Neural cell (in vitro differentiated cells): ENCODE measurements around the gene XKR3. TPM values are rescaled to one million over a fixed set of nuclear protein-coding genes. Genes with fewer than 3 reads are reported as not detected.

Experiments
- H2AFZ ChIP-seq: fragments of 200-600, 300-800 bp; sonication (generic), shearing (Covaris generic); 2 replicates; pipeline ENCODE4 v1.6.0; 2014; ENCODE audit warnings: low read depth, mild to moderate bottlenecking, antibody characterized with exemption, low read length, moderate library complexity
- H3F3A ChIP-seq: fragments of 200-600 bp; shearing (Covaris generic); 2 replicates; pipeline ENCODE4 v1.6.1; 2016; ENCODE audit warnings: mild to moderate bottlenecking, moderate library complexity, mixed read lengths, antibody characterized with exemption, low read length; ENCODE audit not compliant: insufficient read depth, poor library complexity, severe bottlenecking
- H3K27ac ChIP-seq: fragments of 200-600, 300-800 bp; sonication (generic), shearing (Covaris generic); 2 replicates; pipeline ENCODE4 v1.5.1; 2014; ENCODE audit warnings: mild to moderate bottlenecking, low read length, moderate library complexity
- H3K27me3 ChIP-seq: fragments of 300-800, 200-600 bp; sonication (generic), shearing (Covaris generic); 2 replicates; pipeline ENCODE4 v1.6.0; 2014; ENCODE audit warnings: mild to moderate bottlenecking, low read depth, low read length, moderate library complexity; ENCODE audit not compliant: insufficient read depth
- H3K36me3 ChIP-seq: fragments of 300-800, 200-600 bp; sonication (generic), shearing (Covaris generic); 2 replicates; pipeline ENCODE4 v1.5.1; 2014; ENCODE audit warnings: mild to moderate bottlenecking, antibody characterized with exemption, low read length, moderate library complexity; ENCODE audit not compliant: insufficient read depth
- H3K4me2 ChIP-seq: fragments of 300-800, 200-600 bp; sonication (generic), shearing (Covaris generic); 2 replicates; pipeline ENCODE4 v1.6.0; 2014; ENCODE audit warnings: mild to moderate bottlenecking, low read length
- H3K4me3 ChIP-seq: fragments of 300-800, 200-600 bp; sonication (generic), shearing (Covaris generic); 2 replicates; pipeline ENCODE4 v1.5.1; 2014; ENCODE audit warnings: mild to moderate bottlenecking, low read length, moderate library complexity
- H3K79me2 ChIP-seq: fragments of 200-600 bp; shearing (Covaris generic); replicated peaks from 2 replicates; pipeline ENCODE4 v1.6.0; 2014; ENCODE audit warnings: mild to moderate bottlenecking, low read length, moderate library complexity; ENCODE audit not compliant: insufficient read depth
- H3K9ac ChIP-seq: fragments of 300-800, 200-600 bp; sonication (generic), shearing (Covaris generic); 2 replicates; pipeline ENCODE4 v1.6.1; 2016; ENCODE audit warnings: mild to moderate bottlenecking, low read length, mixed read lengths
- H3K9me2 ChIP-seq: fragments of 200-600 bp; shearing (Covaris generic); 2 replicates; pipeline ENCODE4 v1.6.1; 2016; ENCODE audit warnings: mild to moderate bottlenecking, low read length, mixed read lengths; ENCODE audit not compliant: insufficient read depth
- H3K9me3 ChIP-seq: fragments of 200-600, 300-800 bp; sonication (generic), shearing (Covaris generic); 2 replicates; pipeline ENCODE4 v1.6.1; 2016; ENCODE audit warnings: mild to moderate bottlenecking, mixed run types, low read length, moderate library complexity, mixed read lengths
- H4K20me1 ChIP-seq: fragments of 200-600 bp; shearing (Covaris generic); 2 replicates; pipeline ENCODE4 v1.6.1; 2016; ENCODE audit warnings: mild to moderate bottlenecking, mixed run types; ENCODE audit not compliant: insufficient read depth
- CTCF ChIP-seq: fragments of 450-650 bp; IDR thresholded peaks from 2 replicates; pipeline ENCODE4 v1.5.1; 2014; ENCODE audit warnings: antibody characterized with exemption, mild to moderate bottlenecking, moderate library complexity; ENCODE audit not compliant: poor library complexity, severe bottlenecking
- EP300 ChIP-seq: fragments of 450-650 bp; conservative IDR thresholded peaks from 2 replicates; pipeline ENCODE4 v1.6.1; 2014; ENCODE audit warnings: antibody characterized with exemption, mild to moderate bottlenecking, moderate library complexity; ENCODE audit not compliant: poor library complexity, severe bottlenecking
- MXI1 ChIP-seq: fragments of 450-650 bp; conservative IDR thresholded peaks from 2 replicates; pipeline ENCODE4 v1.6.1; 2014; ENCODE audit warnings: antibody characterized with exemption, mild to moderate bottlenecking; ENCODE audit not compliant: poor library complexity, severe bottlenecking
- RAD21 ChIP-seq: fragments of 450-650 bp; conservative IDR thresholded peaks from 2 replicates; pipeline ENCODE4 v1.6.1; 2014; ENCODE audit warnings: antibody characterized with exemption, mild to moderate bottlenecking, moderate library complexity
- REST ChIP-seq: IDR thresholded peaks from 2 replicates; pipeline ENCODE4 v1.6.1; 2012; ENCODE audit warnings: borderline replicate concordance
- SMC3 ChIP-seq: fragments of 450-650 bp; conservative IDR thresholded peaks from 2 replicates; pipeline ENCODE4 v1.6.1; 2014; ENCODE audit warnings: antibody characterized with exemption, mild to moderate bottlenecking, moderate library complexity; ENCODE audit not compliant: poor library complexity
- TAF1 ChIP-seq: IDR thresholded peaks from 2 replicates; pipeline ENCODE4 v1.6.1; 2012; ENCODE audit warnings: low read depth
- polyA plus RNA-seq: library from polyadenylated mRNA; depleted of rRNA; stranded (reverse); fragments of >200 nt; gene quantifications from 2 replicates; pipeline ENCODE4 v1.2.3, GENCODE V29; 2014

Gene XKR3
- polyA plus RNA-seq, 1 donor from 2014 or later = not detected

GRCh38 chr22:16781764-16782329 lies 43.4 kb downstream of the XKR3 start:
- H3K9me2 ChIP-seq = no peaks in the 10 kb centered on the region
- H3K4me3 ChIP-seq = no peak overlapping the region
- no peaks in the 10 kb centered on the region for H3F3A ChIP-seq
- H3K79me2 ChIP-seq = no peaks in the 10 kb centered on the region
- no peaks in the 10 kb centered on the region for H4K20me1 ChIP-seq
- H3K9ac ChIP-seq = no peak overlapping the region
- H3K27me3 ChIP-seq = no peaks in the 10 kb centered on the region
- H2AFZ ChIP-seq = no peak overlapping the region
- no peaks in the 10 kb centered on the region for H3K9me3 ChIP-seq
- no peak overlapping the region for H3K27ac ChIP-seq
- no peak for TF ChIP-seq REST
- TF ChIP-seq MXI1 = no peak
- no peak for TF ChIP-seq RAD21
- TF ChIP-seq EP300 = no peak
- no peak for TF ChIP-seq SMC3
- no peaks in the 10 kb centered on the region for H3K36me3 ChIP-seq
- no peak overlapping the region for H3K4me2 ChIP-seq

GRCh38 chr22:16781074-16781763 lies 44.0 kb downstream of the XKR3 start:
- no peaks in the 10 kb centered on the region for H3F3A ChIP-seq
- no peaks in the 10 kb centered on the region for H3K36me3 ChIP-seq
- H3K9ac ChIP-seq = no peak overlapping the region
- H4K20me1 ChIP-seq = no peaks in the 10 kb centered on the region
- H3K4me3 ChIP-seq = no peak overlapping the region
- no peak overlapping the region for H3K4me2 ChIP-seq
- H3K27me3 ChIP-seq = no peaks in the 10 kb centered on the region
- H2AFZ ChIP-seq = no peak overlapping the region
- H3K9me3 ChIP-seq = no peaks in the 10 kb centered on the region
- H3K79me2 ChIP-seq = no peaks in the 10 kb centered on the region
- H3K27ac ChIP-seq = no peak overlapping the region
- TF ChIP-seq CTCF (no peak), TAF1 (no peak)
- no peaks in the 10 kb centered on the region for H3K9me2 ChIP-seq
